Measurements from ENCODE around the gene ALG12.

DNA sequence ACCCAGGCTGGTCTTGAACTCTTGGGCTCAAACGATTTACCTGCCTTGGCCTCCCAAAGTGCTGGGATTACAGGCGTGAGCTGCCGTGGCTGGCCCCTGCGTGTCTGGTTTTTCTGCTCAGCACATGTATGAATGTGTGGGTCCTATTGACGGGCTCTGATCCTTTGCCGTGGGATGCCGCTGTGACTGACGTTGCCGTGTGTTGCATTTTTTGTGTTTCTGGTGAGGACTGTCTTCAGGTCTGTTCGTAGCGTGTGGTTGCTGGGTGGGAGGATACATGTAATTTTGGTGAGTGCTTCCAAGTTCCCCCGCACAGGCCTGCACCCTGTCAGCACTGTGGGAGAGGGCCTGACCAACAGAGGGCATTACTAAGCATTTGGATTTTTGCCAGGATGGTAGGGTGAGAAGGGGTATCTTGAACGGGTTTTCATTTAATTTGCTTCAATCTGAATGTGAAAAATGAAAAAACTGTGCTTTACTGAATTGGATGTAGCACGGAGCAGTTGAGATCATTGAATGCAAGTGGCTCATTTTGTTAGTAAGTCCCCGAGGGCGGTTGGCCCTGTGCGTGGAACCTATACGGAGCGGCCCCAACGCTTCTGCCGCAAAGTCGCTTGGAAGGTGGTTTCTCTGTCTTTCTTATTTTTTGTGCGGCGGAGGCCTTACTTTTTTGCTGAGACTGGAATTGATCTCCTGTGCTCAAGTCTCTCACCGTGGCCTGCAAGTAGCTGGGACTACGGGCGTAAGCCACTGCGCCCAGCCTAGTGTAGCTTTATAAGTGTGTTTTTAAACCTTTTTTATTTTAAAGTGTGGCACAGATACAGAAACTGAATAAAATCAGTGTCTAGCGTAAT is 56.4 kb downstream of the ALG12 start:
- TF ChIP-seq, protein P1, sequence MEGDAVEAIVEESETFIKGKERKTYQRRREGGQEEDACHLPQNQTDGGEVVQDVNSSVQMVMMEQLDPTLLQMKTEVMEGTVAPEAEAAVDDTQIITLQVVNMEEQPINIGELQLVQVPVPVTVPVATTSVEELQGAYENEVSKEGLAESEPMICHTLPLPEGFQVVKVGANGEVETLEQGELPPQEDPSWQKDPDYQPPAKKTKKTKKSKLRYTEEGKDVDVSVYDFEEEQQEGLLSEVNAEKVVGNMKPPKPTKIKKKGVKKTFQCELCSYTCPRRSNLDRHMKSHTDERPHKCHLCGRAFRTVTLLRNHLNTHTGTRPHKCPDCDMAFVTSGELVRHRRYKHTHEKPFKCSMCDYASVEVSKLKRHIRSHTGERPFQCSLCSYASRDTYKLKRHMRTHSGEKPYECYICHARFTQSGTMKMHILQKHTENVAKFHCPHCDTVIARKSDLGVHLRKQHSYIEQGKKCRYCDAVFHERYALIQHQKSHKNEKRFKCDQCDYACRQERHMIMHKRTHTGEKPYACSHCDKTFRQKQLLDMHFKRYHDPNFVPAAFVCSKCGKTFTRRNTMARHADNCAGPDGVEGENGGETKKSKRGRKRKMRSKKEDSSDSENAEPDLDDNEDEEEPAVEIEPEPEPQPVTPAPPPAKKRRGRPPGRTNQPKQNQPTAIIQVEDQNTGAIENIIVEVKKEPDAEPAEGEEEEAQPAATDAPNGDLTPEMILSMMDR (IDR thresholded peaks at IDR 0.05) = no peak
- TF ChIP-seq POLR2AphosphoS5 (IDR thresholded peaks at IDR 0.05) = no peak

All from stomach (tissue), 4 donors.